Neuronal stem cell (in vitro differentiated cells): ENCODE results near the gene INO80.

Experiments used
- DNase-seq: peaks from one replicate; pipeline ENCODE4 v3.0.0-alpha.2; 2013; ENCODE audit warnings: low spot score
- H2AFZ ChIP-seq: one replicate; pipeline ENCODE4 v1.6.1; 2013; ENCODE audit warnings: mild to moderate bottlenecking, low read length, inconsistent platforms
- H2AK5ac ChIP-seq: 2 replicates; pipeline ENCODE4 v1.6.1; 2013; ENCODE audit warnings: low read depth, mild to moderate bottlenecking, inconsistent platforms, low read length, moderate library complexity, mixed read lengths
- H2BK120ac ChIP-seq: 2 replicates; pipeline ENCODE4 v1.6.1; 2013; ENCODE audit warnings: low read depth, mild to moderate bottlenecking, inconsistent platforms, low read length, moderate library complexity, mixed read lengths
- H2BK12ac ChIP-seq: one replicate; pipeline ENCODE4 v1.6.1; 2013; ENCODE audit warnings: low read length, inconsistent platforms
- H2BK15ac ChIP-seq: 2 replicates; pipeline ENCODE4 v1.6.1; 2013; ENCODE audit warnings: mild to moderate bottlenecking, low read length, inconsistent platforms, mixed read lengths
- H2BK5ac ChIP-seq: one replicate; pipeline ENCODE4 v1.6.1; 2013; ENCODE audit warnings: inconsistent platforms, mild to moderate bottlenecking, low read length, moderate library complexity
- H3K14ac ChIP-seq: one replicate; pipeline ENCODE4 v1.6.1; 2013; ENCODE audit warnings: low read length, inconsistent platforms
- H3K18ac ChIP-seq: 2 replicates; pipeline ENCODE4 v1.6.1; 2013; ENCODE audit warnings: low read length, inconsistent platforms
- H3K23ac ChIP-seq: 2 replicates; pipeline ENCODE4 v1.6.1; 2013; ENCODE audit warnings: low read depth, mild to moderate bottlenecking, mixed read lengths, low read length, inconsistent platforms; ENCODE audit not compliant: poor library complexity
- H3K27ac ChIP-seq: replicated peaks from 3 replicates; pipeline ENCODE4 v1.5.1; 2013; ENCODE audit warnings: low read length, inconsistent platforms
- H3K27me3 ChIP-seq, 3 experiments: 2 replicates each; pipeline ENCODE4 v1.6.1; 2013; ENCODE audit warnings: low read length in 3 of 3, mild to moderate bottlenecking in 2 of 3, inconsistent platforms in 1 of 3, low read depth in 1 of 3, mixed read lengths in 1 of 3, moderate library complexity in 1 of 3; ENCODE audit not compliant: control insufficient read depth in 3 of 3, insufficient read depth in 3 of 3
- H3K36me3 ChIP-seq, 2 donors: replicated peaks in 1 of 2; 2 replicates each; pipeline ENCODE4 v1.6.1; 2013; ENCODE audit warnings: low read length in 2 of 2; ENCODE audit not compliant: control insufficient read depth in 2 of 2, insufficient read depth in 2 of 2
- H3K4ac ChIP-seq: 2 replicates; pipeline ENCODE4 v1.6.1; 2013; ENCODE audit warnings: inconsistent platforms, mild to moderate bottlenecking, low read length, moderate library complexity
- H3K4me1 ChIP-seq, 2 donors: 1 replicate in 1 of 2; 2 replicates in 1 of 2; pipeline ENCODE4 v1.6.1; 2013; ENCODE audit warnings: low read length in 2 of 2, low read depth in 1 of 2; ENCODE audit not compliant: control insufficient read depth in 2 of 2, insufficient read depth in 1 of 2
- H3K4me2 ChIP-seq: one replicate; pipeline ENCODE4 v1.6.1; 2013; ENCODE audit warnings: mild to moderate bottlenecking, low read length, inconsistent platforms; ENCODE audit not compliant: insufficient read depth, poor library complexity, severe bottlenecking
- H3K4me3 ChIP-seq, 2 donors: 2 replicates each; pipeline ENCODE4 v1.5.1; 2013; ENCODE audit warnings: low read length in 2 of 2, mild to moderate bottlenecking in 2 of 2, inconsistent platforms in 1 of 2, moderate library complexity in 1 of 2
- H3K79me1 ChIP-seq: one replicate; pipeline ENCODE4 v1.6.1; 2013; ENCODE audit warnings: low read depth, mild to moderate bottlenecking, inconsistent platforms, low read length, moderate library complexity
- H3K9ac ChIP-seq: one replicate; pipeline ENCODE4 v1.6.1; 2013; ENCODE audit warnings: mild to moderate bottlenecking, low read depth, low read length, inconsistent platforms; ENCODE audit not compliant: poor library complexity
- H3K9me3 ChIP-seq, 2 donors: replicated peaks in 1 of 2; 2 replicates each; pipeline versions ENCODE3 to v1.6.1; 2013; ENCODE audit warnings: low read length in 2 of 2, mild to moderate bottlenecking in 2 of 2, inconsistent platforms in 1 of 2, low read depth in 1 of 2, mixed read lengths in 1 of 2, moderate library complexity in 1 of 2; ENCODE audit not compliant: control insufficient read depth in 2 of 2, insufficient read depth in 1 of 2
- H4K8ac ChIP-seq: one replicate; pipeline ENCODE4 v1.6.1; 2013; ENCODE audit warnings: low read depth, mild to moderate bottlenecking, inconsistent platforms, low read length, moderate library complexity
- H4K91ac ChIP-seq: one replicate; pipeline ENCODE4 v1.6.1; 2013; ENCODE audit warnings: low read length, low read depth, mild to moderate bottlenecking, inconsistent platforms; ENCODE audit not compliant: poor library complexity
- WGBS, 2 donors: extraction: QIAGEN DNeasy Blood & Tissue Kit; methylation state at CpG; one replicate each; pipeline ENCODE4 v1.1.7; 2013; ENCODE audit warnings: missing lambda C conversion rate in 2 of 2, mixed read lengths in 1 of 2; ENCODE audit not compliant: insufficient read length in 2 of 2, insufficient replicate concordance in 1 of 2; ENCODE audit errors: extremely low coverage in 2 of 2; 5-methylcytosine and 5-hydroxymethylcytosine counted together

INO80 gene

GRCh38 chr15:40937762-40938535, 178.1 kb downstream of the INO80 start:
- peak overlapping the region; percentile 44 for H2AK5ac ChIP-seq
- peak overlapping the region; percentile 5 for H3K18ac ChIP-seq
- no peak for DNase-seq
- H3K79me1 ChIP-seq, result no peaks in the 10 kb centered on the region
- no peak overlapping the region for H3K23ac ChIP-seq
- H2BK120ac ChIP-seq, result no peak overlapping the region
- no CpG with 5 or more reads among the region's 19 CpGs for WGBS, 2 donors
- no peak overlapping the region for H4K91ac ChIP-seq
- H3K4me3 ChIP-seq, result no peak overlapping the region
- H3K14ac ChIP-seq, result no peak overlapping the region
- no peaks in the 10 kb centered on the region for H3K36me3 ChIP-seq
- H2BK5ac ChIP-seq, result no peak overlapping the region
- H3K4me2 ChIP-seq, result no peak overlapping the region
- peaks cover 10% of the 10 kb centered on the region in 2 donors for H3K4me1 ChIP-seq
- peak overlapping the region; percentile 71 for H2AFZ ChIP-seq
- peaks cover 0 to 11% (median 3%) of the 10 kb centered on the region in 3 experiments for H3K27me3 ChIP-seq
- peak overlapping the region; percentile 0 for H3K9ac ChIP-seq
- H2BK15ac ChIP-seq, result no peak overlapping the region
- no peak overlapping the region for H2BK12ac ChIP-seq
- H3K27ac ChIP-seq, result no peak overlapping the region
- no peaks in the 10 kb centered on the region for H3K9me3 ChIP-seq
- H4K8ac ChIP-seq, result no peak overlapping the region
- no peak overlapping the region for H3K4ac ChIP-seq

- Histone ChIP-seq H3K4me3 (no peak overlapping the region), H3K18ac (peak overlapping the region; percentile 33), H2BK12ac (no peak overlapping the region), H3K23ac (peak overlapping the region; percentile 52), H3K4ac (no peak overlapping the region), H3K4me2 (no peak overlapping the region), H3K79me1 (no peaks in the 10 kb centered on the region), H2AFZ (peak overlapping the region; percentile 71), H3K27me3 (peaks cover 0 to 21% (median 10%) of the 10 kb centered on the region in 3 experiments), H3K9me3 (no peaks in the 10 kb centered on the region), H3K4me1 (peaks cover 7 to 14% of the 10 kb centered on the region in 2 donors), H3K27ac (no peak overlapping the region), H4K91ac (no peak overlapping the region), H2BK120ac (no peak overlapping the region), H3K9ac (no peak overlapping the region), H2BK15ac (peak overlapping the region; percentile 31), H4K8ac (no peak overlapping the region), H3K14ac (no peak overlapping the region), H2BK5ac (no peak overlapping the region), H3K36me3 (no peaks in the 10 kb centered on the region), H2AK5ac (no peak overlapping the region)
- WGBS, 2 donors, result no CpG with 5 or more reads among the region's 15 CpGs
- DNase-seq, result no peak
These were observed 179.1 kb downstream of the INO80 start for GRCh38 chr15:40936709-40937666.

- Histone ChIP-seq H3K4me1 (peaks cover 6 to 21% of the 10 kb centered on the region in 2 donors), H3K9me3 (no peaks in the 10 kb centered on the region), H3K4ac (no peak overlapping the region), H3K27me3 (peaks cover 0 to 28% (median 18%) of the 10 kb centered on the region in 3 experiments), H3K9ac (no peak overlapping the region), H3K23ac (peak overlapping the region; percentile 52), H3K4me3 (no peak overlapping the region), H2BK15ac (peak overlapping the region; percentile 31), H4K91ac (no peak overlapping the region), H3K36me3 (no peaks in the 10 kb centered on the region), H3K4me2 (no peak overlapping the region), H3K14ac (no peak overlapping the region), H3K27ac (no peak overlapping the region), H2AFZ (peak overlapping the region; percentile 71), H2BK120ac (no peak overlapping the region), H4K8ac (no peak overlapping the region), H3K18ac (peak overlapping the region; percentile 33), H2BK5ac (no peak overlapping the region), H2AK5ac (peak overlapping the region; percentile 1), H2BK12ac (peak overlapping the region; percentile 68), H3K79me1 (no peaks in the 10 kb centered on the region)
- no peak for DNase-seq
- whole genome bisulfite sequencing, 2 donors, result no CpG with 5 or more reads among the region's 31 CpGs
These were observed 179.8 kb downstream of the INO80 start for GRCh38 chr15:40936234-40936708.
